Measurements from ENCODE around the gene ANAPC5.
"Not testable (repeated sequence)": the region's sequence is repeated elsewhere in the genome, so short reads cannot be mapped to it uniquely, and the experiment has no call there.

Gene ANAPC5

GRCh38 chr12:121351820-121352681 lies at the start of gene ANAPC5:
Gene ANAPC5, minus strand, starts transcription at chr12:121352411. Its CDS starts 71 bp downstream, at chr12:121352340.
- DNase-seq: peak; percentile 88 to 90

- peak; percentile 58 to 69 for DNase-seq
Observed at GRCh38 chr12:121400332-121401139, 48.3 kb upstream of the ANAPC5 start.

- DNase-seq: peak; percentile 98 to 99
Observed at GRCh38 chr12:121399391-121400331, 47.5 kb upstream of the ANAPC5 start, which contains the start of gene RNF34. Gene RNF34, plus strand, starts transcription at chr12:121400118. Its CDS starts 95 bp downstream, at chr12:121400213.

GRCh38 chr12:121398355-121398754 lies 46.1 kb upstream of the ANAPC5 start:
- DNase-seq: no peak

- DNase-seq: no peak
Observed at GRCh38 chr12:121397521-121397920, 45.3 kb upstream of the ANAPC5 start.

GRCh38 chr12:121392325-121392716 lies 40.1 kb upstream of the ANAPC5 start:
- DNase-seq: no peak

GRCh38 chr12:121391619-121392324 lies 39.6 kb upstream of the ANAPC5 start:
- peak; percentile 35 to 43 for DNase-seq

- DNase-seq: no peak
Observed at GRCh38 chr12:121390856-121391255, 38.6 kb upstream of the ANAPC5 start.

GRCh38 chr12:121388421-121388981 lies 36.3 kb upstream of the ANAPC5 start:
- no peak for DNase-seq

GRCh38 chr12:121384891-121385290 lies 32.7 kb upstream of the ANAPC5 start:
- not testable (repeated sequence) for DNase-seq

GRCh38 chr12:121383601-121384021 lies 31.4 kb upstream of the ANAPC5 start:
- DNase-seq: no peak

- DNase-seq: no peak
Observed at GRCh38 chr12:121379945-121380344, 27.7 kb upstream of the ANAPC5 start.

GRCh38 chr12:121378736-121379135 lies 26.5 kb upstream of the ANAPC5 start:
- DNase-seq: no peak

GRCh38 chr12:121376754-121377697 lies 24.8 kb upstream of the ANAPC5 start:
- DNase-seq: no peak

GRCh38 chr12:121374945-121375584 lies 22.9 kb upstream of the ANAPC5 start:
- DNase-seq: not testable (repeated sequence)

GRCh38 chr12:121374336-121374735 lies 22.1 kb upstream of the ANAPC5 start:
- DNase-seq: not testable (repeated sequence)

GRCh38 chr12:121373755-121374154 lies 21.5 kb upstream of the ANAPC5 start:
- no peak for DNase-seq

GRCh38 chr12:121371404-121371803 lies 19.2 kb upstream of the ANAPC5 start:
- DNase-seq: no peak

- no peak for DNase-seq
Observed at GRCh38 chr12:121366063-121366459, 13.8 kb upstream of the ANAPC5 start.

All from stimulated activated CD4-positive, alpha-beta T cell treated with anti-CD3 and anti-CD28 coated beads, Interleukin-2, amount 100 ng/mL, for 24 hours (primary cell).